Measurements from ENCODE around the gene LGALS4.

Gene LGALS4

GRCh38 chr19:38819231-38819920, 6.6 kb upstream of the LGALS4 start:
- H3K9me2 ChIP-seq (ENCODE audit: low read depth, low read length): no peaks in the 10 kb centered on the region
- H3K9me3 ChIP-seq (ENCODE audit: low read length): no peaks in the 10 kb centered on the region
- H3K27me3 ChIP-seq (ENCODE audit: insufficient read depth, low read length): no peaks in the 10 kb centered on the region
- H4K20me1 ChIP-seq (ENCODE audit: insufficient read depth, low read length): no peaks in the 10 kb centered on the region
- no peaks in the 10 kb centered on the region for H3K79me2 ChIP-seq (ENCODE audit: insufficient read depth, low read length)
- H3K36me3 ChIP-seq (ENCODE audit: insufficient read depth, low read length): peaks cover 55% of the 10 kb centered on the region
- H3K9ac ChIP-seq (ENCODE audit: low read length): no peak overlapping the region
- TF ChIP-seq CTCF (IDR thresholded peaks at IDR 0.05; ENCODE audit: low read length): no peak
- TF ChIP-seq EZH2 (IDR thresholded peaks at IDR 0.05; ENCODE audit: borderline replicate concordance, low read length): no peak
- no peak overlapping the region for H3K27ac ChIP-seq (ENCODE audit: low read depth, low read length, poor library complexity, severe bottlenecking)
- no peak overlapping the region for H3K4me3 ChIP-seq (ENCODE audit: low read depth, low read length, poor library complexity, severe bottlenecking)
- no peaks in the 10 kb centered on the region for H3F3A ChIP-seq (ENCODE audit: insufficient read depth, low read length)
- no peak overlapping the region for H3K4me2 ChIP-seq (ENCODE audit: low read length)
- H3K4me1 ChIP-seq (ENCODE audit: insufficient read depth, low read length, severe bottlenecking): no peaks in the 10 kb centered on the region
- H2AFZ ChIP-seq (ENCODE audit: low read length): no peak overlapping the region

- no peak overlapping the region for H2AFZ ChIP-seq (ENCODE audit: low read length)
- H3K9ac ChIP-seq (ENCODE audit: low read length): no peak overlapping the region
- no peaks in the 10 kb centered on the region for H4K20me1 ChIP-seq (ENCODE audit: insufficient read depth, low read length)
- H3K27me3 ChIP-seq (ENCODE audit: insufficient read depth, low read length): no peaks in the 10 kb centered on the region
- no peaks in the 10 kb centered on the region for H3K9me3 ChIP-seq (ENCODE audit: low read length)
- no peak overlapping the region for H3K4me2 ChIP-seq (ENCODE audit: low read length)
- H3K36me3 ChIP-seq (ENCODE audit: insufficient read depth, low read length): peaks cover 41% of the 10 kb centered on the region
- no peak overlapping the region for H3K27ac ChIP-seq (ENCODE audit: low read depth, low read length, poor library complexity, severe bottlenecking)
- H3K4me1 ChIP-seq (ENCODE audit: insufficient read depth, low read length, severe bottlenecking): no peaks in the 10 kb centered on the region
- H3K9me2 ChIP-seq (ENCODE audit: low read depth, low read length): no peaks in the 10 kb centered on the region
- no peaks in the 10 kb centered on the region for H3K79me2 ChIP-seq (ENCODE audit: insufficient read depth, low read length)
- no peak overlapping the region for H3K4me3 ChIP-seq (ENCODE audit: low read depth, low read length, poor library complexity, severe bottlenecking)
- TF ChIP-seq EZH2 (IDR thresholded peaks at IDR 0.05; ENCODE audit: borderline replicate concordance, low read length): no peak
- no peak for TF ChIP-seq CTCF (IDR thresholded peaks at IDR 0.05; ENCODE audit: low read length)
- no peaks in the 10 kb centered on the region for H3F3A ChIP-seq (ENCODE audit: insufficient read depth, low read length)
These were observed 4.3 kb upstream of the LGALS4 start for GRCh38 chr19:38817081-38817480.

GRCh38 chr19:38816131-38816750, 3.5 kb upstream of the LGALS4 start:
- no peaks in the 10 kb centered on the region for H3K4me1 ChIP-seq (ENCODE audit: insufficient read depth, low read length, severe bottlenecking)
- no peak overlapping the region for H3K4me2 ChIP-seq (ENCODE audit: low read length)
- H4K20me1 ChIP-seq (ENCODE audit: insufficient read depth, low read length): no peaks in the 10 kb centered on the region
- H3K9me2 ChIP-seq (ENCODE audit: low read depth, low read length): no peaks in the 10 kb centered on the region
- no peaks in the 10 kb centered on the region for H3K79me2 ChIP-seq (ENCODE audit: insufficient read depth, low read length)
- H3K27me3 ChIP-seq (ENCODE audit: insufficient read depth, low read length): no peaks in the 10 kb centered on the region
- no peak overlapping the region for H3K9ac ChIP-seq (ENCODE audit: low read length)
- H3K27ac ChIP-seq (ENCODE audit: low read depth, low read length, poor library complexity, severe bottlenecking): no peak overlapping the region
- no peaks in the 10 kb centered on the region for H3F3A ChIP-seq (ENCODE audit: insufficient read depth, low read length)
- H3K9me3 ChIP-seq (ENCODE audit: low read length): no peaks in the 10 kb centered on the region
- TF ChIP-seq EZH2 (IDR thresholded peaks at IDR 0.05; ENCODE audit: borderline replicate concordance, low read length): no peak
- TF ChIP-seq CTCF (IDR thresholded peaks at IDR 0.05; ENCODE audit: low read length): no peak
- peaks cover 41% of the 10 kb centered on the region for H3K36me3 ChIP-seq (ENCODE audit: insufficient read depth, low read length)
- no peak overlapping the region for H3K4me3 ChIP-seq (ENCODE audit: low read depth, low read length, poor library complexity, severe bottlenecking)
- H2AFZ ChIP-seq (ENCODE audit: low read length): no peak overlapping the region
